Measurements from ENCODE around the gene SUPT3H.

Gene SUPT3H

DNA sequence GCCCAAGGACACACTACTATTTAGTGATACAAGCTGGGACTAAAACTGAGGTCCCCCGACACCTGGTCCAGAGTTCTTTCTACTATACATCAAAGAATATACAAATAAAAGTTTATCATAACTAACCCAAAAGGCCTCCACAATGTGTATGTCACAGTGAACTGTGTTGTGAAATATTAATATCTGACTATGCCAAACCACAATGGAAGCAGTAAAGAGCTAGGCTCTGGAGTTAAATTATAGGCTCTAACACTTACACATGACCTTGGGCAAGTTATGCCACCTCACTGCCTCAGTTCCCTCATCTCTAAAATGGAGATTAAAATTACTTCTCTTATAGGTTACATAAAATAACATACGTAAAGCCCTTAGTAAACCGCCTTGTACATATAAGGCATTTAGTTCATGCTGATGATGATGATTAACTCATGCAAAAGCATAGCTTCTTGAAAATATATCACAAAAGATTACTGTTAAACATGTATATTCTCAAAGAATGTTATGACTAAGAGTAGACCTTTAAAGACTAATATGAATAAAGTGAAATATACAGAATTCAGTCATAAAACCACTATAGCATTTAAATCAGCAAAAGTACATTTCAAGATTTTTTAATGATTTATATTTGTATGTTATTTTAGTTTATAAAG is 5.7 kb downstream of the SUPT3H start:
- Histone ChIP-seq H3K9ac (ENCODE audit: low read depth, low read length) (no peak overlapping the region), H3K36me3 (ENCODE audit: insufficient read depth, low read length) (no peaks in the 10 kb centered on the region), H3K4me1 (ENCODE audit: insufficient read depth, low read length) (peaks cover 2% of the 10 kb centered on the region; the same call in 1 of the 2 replicates), H3K9me3 (ENCODE audit: control insufficient read depth, insufficient read depth, low read length) (no peaks in the 10 kb centered on the region)

DNA sequence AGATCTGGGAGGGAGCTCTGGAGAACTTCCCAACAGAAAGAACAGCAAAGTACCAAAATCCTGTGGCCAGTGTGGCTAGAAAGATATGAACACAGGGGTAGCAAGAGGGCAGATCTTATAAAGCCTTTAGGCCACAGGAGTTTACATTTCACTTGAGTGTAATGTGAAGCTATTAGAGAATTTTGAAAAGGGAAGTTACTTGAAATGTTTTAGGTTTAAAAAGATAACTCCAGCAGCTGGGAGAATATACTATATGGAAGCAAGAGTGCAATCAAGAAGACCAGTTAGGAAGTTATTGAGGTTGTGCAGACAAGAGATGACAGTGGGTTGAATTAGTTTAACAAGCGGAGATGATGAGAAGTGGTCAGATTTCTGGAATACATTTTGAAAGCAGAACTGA is 7.9 kb downstream of the SUPT3H start:
- no peaks in the 10 kb centered on the region; the same call in 1 of the 2 replicates for H3K4me1 ChIP-seq (ENCODE audit: insufficient read depth, low read length)
- no peaks in the 10 kb centered on the region for H3K36me3 ChIP-seq (ENCODE audit: insufficient read depth, low read length)
- no peak overlapping the region for H3K9ac ChIP-seq (ENCODE audit: low read depth, low read length)
- no peaks in the 10 kb centered on the region for H3K9me3 ChIP-seq (ENCODE audit: control insufficient read depth, insufficient read depth, low read length)

DNA sequence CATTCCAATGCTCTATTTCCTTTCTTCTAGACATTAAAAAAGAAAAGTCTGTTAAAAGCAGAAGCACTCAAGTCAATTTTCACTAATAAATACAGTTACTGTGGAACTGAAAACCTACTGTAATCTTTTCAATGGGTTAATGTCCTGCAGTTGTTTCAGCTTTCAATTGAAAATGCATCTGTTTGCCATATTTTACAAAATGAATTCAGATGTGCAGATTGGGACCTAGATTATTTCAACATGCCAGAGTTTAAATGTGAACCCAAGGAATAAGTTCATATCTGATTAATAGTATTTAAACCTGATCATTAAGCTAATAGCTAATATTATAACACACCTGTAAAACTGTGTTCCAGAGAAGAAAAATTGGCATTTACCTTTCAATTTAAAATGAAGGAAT is 9.7 kb downstream of the SUPT3H start:
- Histone ChIP-seq H3K9ac (ENCODE audit: low read depth, low read length) (no peak overlapping the region), H3K36me3 (ENCODE audit: insufficient read depth, low read length) (no peaks in the 10 kb centered on the region), H3K9me3 (ENCODE audit: control insufficient read depth, insufficient read depth, low read length) (no peaks in the 10 kb centered on the region), H3K4me1 (ENCODE audit: insufficient read depth, low read length) (no peaks in the 10 kb centered on the region; the same call in 1 of the 2 replicates)

DNA sequence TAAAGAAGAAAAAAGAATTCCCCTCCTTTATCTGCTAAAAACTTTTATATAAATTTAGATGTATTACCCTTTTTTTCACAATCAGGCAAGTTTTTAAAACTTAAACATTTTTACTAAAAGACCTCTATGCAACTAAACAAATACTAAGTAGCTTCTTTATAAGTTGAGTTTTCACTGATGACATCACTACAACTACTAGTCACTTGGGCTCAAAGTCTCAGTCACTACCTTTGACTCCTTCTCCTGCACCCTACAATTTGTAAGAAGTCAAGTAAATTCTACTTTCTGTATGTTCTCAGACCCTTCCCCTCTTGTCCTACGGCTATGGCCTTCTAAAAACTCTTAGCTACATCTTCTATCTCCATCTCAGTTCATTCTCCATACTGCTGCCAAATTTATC is 11.2 kb downstream of the SUPT3H start:
- Histone ChIP-seq H3K9ac (ENCODE audit: low read depth, low read length) (no peak overlapping the region), H3K36me3 (ENCODE audit: insufficient read depth, low read length) (no peaks in the 10 kb centered on the region), H3K9me3 (ENCODE audit: control insufficient read depth, insufficient read depth, low read length) (no peaks in the 10 kb centered on the region), H3K4me1 (ENCODE audit: insufficient read depth, low read length) (no peaks in the 10 kb centered on the region; the same call in 1 of the 2 replicates)

DNA sequence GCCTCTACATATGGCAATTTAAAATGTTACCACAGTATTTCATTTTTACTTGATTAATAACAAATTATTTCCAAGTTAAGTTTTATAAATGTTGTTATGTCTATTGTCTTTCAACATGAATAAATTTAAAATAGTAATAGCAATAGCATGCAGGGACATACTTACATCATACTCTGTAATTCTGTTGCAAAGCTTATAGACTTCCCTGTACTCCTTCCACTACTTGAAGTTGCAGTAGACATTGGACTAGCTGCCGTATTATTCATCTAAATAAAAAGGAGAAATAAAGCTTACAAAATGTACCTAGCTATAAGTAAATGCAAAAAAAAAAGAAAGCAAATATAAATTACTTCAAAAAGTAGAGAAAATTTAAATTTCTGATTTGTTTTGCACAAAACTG is 12.7 kb downstream of the SUPT3H start:
- Histone ChIP-seq H3K9ac (ENCODE audit: low read depth, low read length) (no peak overlapping the region), H3K36me3 (ENCODE audit: insufficient read depth, low read length) (no peaks in the 10 kb centered on the region), H3K9me3 (ENCODE audit: control insufficient read depth, insufficient read depth, low read length) (no peaks in the 10 kb centered on the region), H3K4me1 (ENCODE audit: insufficient read depth, low read length) (no peaks in the 10 kb centered on the region; the same call in 1 of the 2 replicates)

DNA sequence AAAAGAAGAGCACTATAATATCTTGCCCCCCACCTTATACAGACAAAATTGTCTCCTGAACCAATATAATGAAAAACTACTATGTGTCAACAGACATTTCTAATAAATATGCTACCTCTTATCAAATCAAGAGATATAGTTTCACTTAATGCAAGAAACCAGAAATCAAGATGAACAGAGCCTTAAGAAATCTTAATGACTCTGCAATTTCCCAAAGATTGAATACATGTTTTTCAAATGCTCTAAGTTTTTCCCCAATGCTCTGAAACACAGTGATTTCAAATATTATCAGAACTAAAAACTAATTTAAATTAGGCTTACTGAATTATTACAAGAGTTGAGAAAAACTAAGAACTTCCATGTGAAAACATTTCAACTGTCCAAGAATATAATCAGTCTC is 13.3 kb downstream of the SUPT3H start:
- H3K36me3 ChIP-seq (ENCODE audit: insufficient read depth, low read length) = no peaks in the 10 kb centered on the region
- H3K9me3 ChIP-seq (ENCODE audit: control insufficient read depth, insufficient read depth, low read length) = no peaks in the 10 kb centered on the region
- no peaks in the 10 kb centered on the region; the same call in 1 of the 2 replicates for H3K4me1 ChIP-seq (ENCODE audit: insufficient read depth, low read length)
- H3K9ac ChIP-seq (ENCODE audit: low read depth, low read length) = no peak overlapping the region

DNA sequence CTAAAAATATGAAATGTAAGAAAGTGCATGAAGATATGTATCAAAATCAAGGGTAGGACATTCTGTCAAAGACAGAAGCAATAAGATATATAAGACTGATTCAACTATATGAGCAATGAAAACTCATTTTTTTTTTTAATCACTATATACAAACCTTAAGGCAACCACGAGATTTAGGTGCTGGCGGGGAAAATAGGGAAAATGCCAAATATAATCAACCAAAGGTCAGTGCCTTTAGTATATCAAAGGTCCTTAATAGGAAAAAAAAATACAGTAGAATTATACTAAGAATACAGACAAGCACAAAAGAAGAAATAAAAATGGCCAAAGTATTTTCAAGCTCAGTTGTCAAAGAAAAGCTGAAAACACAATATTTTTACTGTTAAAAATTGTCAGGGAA is 24.1 kb downstream of the SUPT3H start:
- Histone ChIP-seq H3K9ac (ENCODE audit: low read depth, low read length) (no peak overlapping the region), H3K36me3 (ENCODE audit: insufficient read depth, low read length) (no peaks in the 10 kb centered on the region), H3K9me3 (ENCODE audit: control insufficient read depth, insufficient read depth, low read length) (no peaks in the 10 kb centered on the region), H3K4me1 (ENCODE audit: insufficient read depth, low read length) (peaks cover 7% of the 10 kb centered on the region; the same call in 1 of the 2 replicates)

DNA sequence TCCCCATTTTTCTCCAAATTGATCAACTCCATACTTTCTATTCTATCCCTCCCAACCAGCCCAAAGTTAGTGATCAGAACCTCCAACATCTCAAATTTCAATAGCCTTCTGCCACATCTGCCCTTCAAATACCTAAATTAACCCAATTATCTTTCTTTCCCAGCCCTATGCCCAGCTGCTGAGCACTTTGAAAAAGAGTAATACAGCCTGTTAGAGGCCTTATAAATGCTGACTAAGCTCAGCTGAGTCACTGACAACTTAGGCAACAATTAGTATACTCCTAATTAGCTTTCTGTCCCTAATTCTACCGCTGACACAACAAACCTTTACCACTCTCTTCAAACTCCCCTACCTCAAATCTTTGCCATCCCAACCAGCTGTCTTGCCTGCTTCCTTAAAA is 26.1 kb downstream of the SUPT3H start:
- Histone ChIP-seq H3K4me1 (ENCODE audit: insufficient read depth, low read length) (peaks cover 7% of the 10 kb centered on the region; the same call in 1 of the 2 replicates), H3K36me3 (ENCODE audit: insufficient read depth, low read length) (no peaks in the 10 kb centered on the region), H3K9ac (ENCODE audit: low read depth, low read length) (no peak overlapping the region), H3K9me3 (ENCODE audit: control insufficient read depth, insufficient read depth, low read length) (no peaks in the 10 kb centered on the region)

DNA sequence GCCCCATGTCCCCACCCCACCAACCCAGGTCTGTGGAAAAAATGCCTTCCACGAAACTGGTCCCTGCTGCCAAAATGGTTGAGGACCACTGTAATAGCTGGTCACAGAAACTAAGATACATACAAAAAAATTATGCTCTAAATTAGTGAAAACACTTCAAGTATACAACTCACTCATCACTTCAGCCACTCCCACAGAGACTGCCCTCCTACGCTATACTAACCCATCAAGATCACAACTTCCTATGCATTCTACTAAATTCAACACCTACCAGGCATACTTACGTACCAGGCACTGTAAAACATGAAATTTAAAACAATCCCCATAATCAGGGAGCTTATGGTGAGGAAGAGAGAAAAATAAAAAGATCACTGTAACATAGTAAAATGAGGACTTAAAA is 26.7 kb downstream of the SUPT3H start:
- Histone ChIP-seq H3K9me3 (ENCODE audit: control insufficient read depth, insufficient read depth, low read length) (no peaks in the 10 kb centered on the region), H3K9ac (ENCODE audit: low read depth, low read length) (no peak overlapping the region), H3K4me1 (ENCODE audit: insufficient read depth, low read length) (peaks cover 7% of the 10 kb centered on the region; the same call in 1 of the 2 replicates), H3K36me3 (ENCODE audit: insufficient read depth, low read length) (no peaks in the 10 kb centered on the region)

DNA sequence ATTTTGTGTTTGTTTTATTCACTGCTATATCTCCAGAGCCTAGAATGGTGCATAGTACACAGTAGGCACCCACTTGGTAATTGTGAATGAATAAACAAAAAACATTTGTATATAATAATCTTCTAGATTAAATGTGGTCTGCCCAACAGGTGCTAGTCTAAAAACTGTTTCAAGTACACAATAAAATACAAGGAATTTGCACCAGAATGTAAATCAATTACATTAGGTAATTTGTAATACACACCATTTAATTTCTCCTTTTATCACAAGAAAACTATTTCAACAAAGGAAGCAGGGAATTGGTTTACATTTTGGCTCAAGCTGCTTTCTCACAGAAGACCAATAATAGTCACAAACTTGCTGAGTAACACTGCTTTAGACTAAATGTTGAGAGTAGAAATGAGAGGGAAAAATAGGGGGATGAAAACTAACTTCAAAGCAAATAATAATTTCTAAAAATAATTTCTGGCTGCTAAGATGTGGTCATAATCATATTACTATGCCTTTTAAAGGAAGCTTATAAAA is 27.5 kb downstream of the SUPT3H start:
- Histone ChIP-seq H3K4me1 (ENCODE audit: insufficient read depth, low read length) (peaks cover 7% of the 10 kb centered on the region; the same call in 1 of the 2 replicates), H3K36me3 (ENCODE audit: insufficient read depth, low read length) (no peaks in the 10 kb centered on the region), H3K9ac (ENCODE audit: low read depth, low read length) (no peak overlapping the region), H3K9me3 (ENCODE audit: control insufficient read depth, insufficient read depth, low read length) (no peaks in the 10 kb centered on the region)

DNA sequence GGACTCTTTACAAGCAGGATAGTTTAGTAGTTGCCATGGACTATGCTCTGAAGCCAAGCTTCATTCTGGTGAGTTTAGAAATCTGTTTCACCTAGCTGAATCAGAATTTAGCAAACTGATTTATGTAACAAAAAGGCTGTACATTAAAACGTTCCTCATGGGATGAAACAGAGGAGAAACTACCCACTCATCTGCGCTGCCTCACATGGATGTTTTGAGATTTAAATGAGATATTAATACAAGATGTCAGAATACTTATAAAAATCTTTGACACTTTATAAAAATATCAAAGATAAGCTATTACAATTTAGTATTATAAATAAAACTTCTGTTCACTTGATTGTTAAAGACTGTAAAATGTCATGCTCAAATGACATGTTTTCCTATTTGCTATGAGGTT is 32.8 kb downstream of the SUPT3H start:
- H3K9ac ChIP-seq (ENCODE audit: low read depth, low read length) = no peak overlapping the region
- H3K36me3 ChIP-seq (ENCODE audit: insufficient read depth, low read length) = no peaks in the 10 kb centered on the region
- H3K9me3 ChIP-seq (ENCODE audit: control insufficient read depth, insufficient read depth, low read length) = no peaks in the 10 kb centered on the region
- H3K4me1 ChIP-seq (ENCODE audit: insufficient read depth, low read length) = no peaks in the 10 kb centered on the region

DNA sequence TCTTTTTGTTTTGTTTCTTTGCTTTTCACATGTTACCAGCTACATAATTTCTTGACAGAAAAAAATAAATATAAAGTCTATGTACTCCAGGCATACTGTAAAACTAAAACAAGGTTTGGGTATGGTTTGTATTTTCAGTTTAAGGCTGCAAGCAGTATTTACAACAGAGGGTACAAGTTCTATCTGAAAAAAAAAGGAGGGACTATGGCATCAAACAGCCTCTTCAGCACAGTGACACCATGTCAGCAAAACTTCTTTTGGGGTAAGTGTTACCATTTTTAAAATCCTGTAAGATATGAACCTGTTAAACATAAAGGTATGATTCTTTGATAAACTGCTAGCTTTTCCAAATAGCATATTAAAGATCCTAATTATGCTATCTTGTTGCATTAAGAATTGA is 49.2 kb downstream of the SUPT3H start:
- Histone ChIP-seq H3K9me3 (ENCODE audit: control insufficient read depth, insufficient read depth, low read length) (no peaks in the 10 kb centered on the region), H3K9ac (ENCODE audit: low read depth, low read length) (peak overlapping the region; percentile 32; the same call in 1 of the 2 replicates), H3K4me1 (ENCODE audit: insufficient read depth, low read length) (no peaks in the 10 kb centered on the region), H3K36me3 (ENCODE audit: insufficient read depth, low read length) (no peaks in the 10 kb centered on the region)

DNA sequence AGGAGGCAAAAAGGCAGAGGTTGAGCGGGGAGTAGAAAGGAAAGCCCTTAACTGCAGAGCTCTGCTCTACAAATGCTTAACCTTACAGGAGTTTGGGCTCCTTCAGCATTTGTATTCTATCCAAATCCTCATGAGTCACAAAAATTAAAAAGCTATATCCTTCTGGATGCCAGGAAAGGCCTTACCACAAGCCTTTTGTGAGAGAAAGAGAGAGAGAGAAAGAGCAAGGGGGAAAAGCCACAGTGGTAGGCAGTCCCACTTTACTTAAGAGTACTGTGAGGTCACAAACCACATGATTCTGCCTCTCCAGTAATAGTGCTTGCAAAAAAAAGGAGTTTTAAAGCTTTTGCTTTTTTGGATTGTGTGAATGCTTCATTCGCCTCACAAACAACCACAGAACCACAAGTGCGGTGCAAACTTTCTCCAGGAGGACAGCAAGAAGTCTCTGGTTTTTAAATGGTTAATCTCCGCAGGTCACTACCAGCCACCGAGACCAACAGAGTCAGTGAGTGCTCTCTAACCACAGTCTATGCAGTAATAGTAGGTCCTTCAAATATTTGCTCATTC is 49.7 kb downstream of the SUPT3H start, which contains the start of gene RUNX2:
TSS of gene RUNX2 (plus strand) at position 375 of the 567 bp plus-strand sequence. CDS start 397 bp downstream, outside the sequence.
- H3K36me3 ChIP-seq (ENCODE audit: insufficient read depth, low read length) = no peaks in the 10 kb centered on the region
- no peaks in the 10 kb centered on the region for H3K4me1 ChIP-seq (ENCODE audit: insufficient read depth, low read length)
- no peaks in the 10 kb centered on the region for H3K9me3 ChIP-seq (ENCODE audit: control insufficient read depth, insufficient read depth, low read length)
- peak within 1 kb of the TSS; percentile 32; the same call in 1 of the 2 replicates for H3K9ac ChIP-seq (ENCODE audit: low read depth, low read length)

DNA sequence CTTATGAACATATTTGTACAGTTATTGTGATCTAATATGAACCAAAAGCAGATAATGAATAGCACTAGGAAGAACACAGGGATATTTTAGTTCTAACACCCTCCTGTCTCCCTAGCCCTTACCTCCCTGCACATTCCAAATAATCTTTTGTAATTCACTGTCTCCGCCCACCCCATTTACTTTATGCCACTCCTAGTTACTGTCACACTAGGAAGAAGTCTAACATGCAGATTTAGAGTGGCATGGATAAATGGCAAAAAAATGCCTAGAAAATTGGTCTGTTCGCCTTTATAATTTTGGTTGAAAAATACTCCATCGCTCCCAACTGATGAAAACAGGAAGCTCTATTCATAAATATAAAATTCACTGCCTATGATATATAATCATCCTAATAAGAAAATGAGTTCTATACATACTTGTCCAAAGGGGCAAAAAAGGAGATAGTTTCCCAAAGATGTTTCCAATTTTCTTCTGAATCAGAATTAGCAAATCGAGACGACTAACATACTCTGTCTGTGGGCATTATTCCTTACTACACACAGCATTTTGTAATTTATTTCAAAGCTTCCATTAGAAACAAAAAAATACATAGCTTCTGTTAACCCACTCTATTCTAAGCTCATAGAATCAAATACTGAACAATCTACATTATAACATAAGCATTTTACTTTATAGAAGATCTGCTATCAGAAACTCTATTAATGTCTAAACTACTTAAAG is 50.9 kb downstream of the SUPT3H start:
- H3K4me1 ChIP-seq (ENCODE audit: insufficient read depth, low read length) = no peaks in the 10 kb centered on the region
- no peak overlapping the region for H3K9ac ChIP-seq (ENCODE audit: low read depth, low read length)
- H3K36me3 ChIP-seq (ENCODE audit: insufficient read depth, low read length) = no peaks in the 10 kb centered on the region
- no peaks in the 10 kb centered on the region for H3K9me3 ChIP-seq (ENCODE audit: control insufficient read depth, insufficient read depth, low read length)
